ENCODE measurements around the gene ANKS6.

- no peak for TF ChIP-seq CTCF (IDR thresholded peaks at IDR 0.05 in 2 of 3, conservative IDR thresholded peaks at IDR 0.05 in 1 of 3; ENCODE audit: control insufficient read depth in 2 of 3, extremely low read depth in 1 of 3, insufficient read depth in 1 of 3, low read depth in 3 of 3, low read length in 3 of 3)
- no peak for TF ChIP-seq SIX5 (IDR thresholded peaks at IDR 0.05; ENCODE audit: low read depth, low read length, severe bottlenecking)
- no peak for TF ChIP-seq RAD21 (IDR thresholded peaks at IDR 0.05; ENCODE audit: insufficient read depth, low read depth, low read length)
- no peak for TF ChIP-seq HDAC6 (IDR thresholded peaks at IDR 0.05; ENCODE audit: unreplicated experiment)
- no peak for TF ChIP-seq MYB (IDR thresholded peaks at IDR 0.05; ENCODE audit: borderline replicate concordance, low read depth, low read length)
Measured at GRCh38 chr9:98809311-98810101, 13.2 kb upstream of the ANKS6 start.
